ENCODE data around the gene MPST.

The MPST gene

DNA sequence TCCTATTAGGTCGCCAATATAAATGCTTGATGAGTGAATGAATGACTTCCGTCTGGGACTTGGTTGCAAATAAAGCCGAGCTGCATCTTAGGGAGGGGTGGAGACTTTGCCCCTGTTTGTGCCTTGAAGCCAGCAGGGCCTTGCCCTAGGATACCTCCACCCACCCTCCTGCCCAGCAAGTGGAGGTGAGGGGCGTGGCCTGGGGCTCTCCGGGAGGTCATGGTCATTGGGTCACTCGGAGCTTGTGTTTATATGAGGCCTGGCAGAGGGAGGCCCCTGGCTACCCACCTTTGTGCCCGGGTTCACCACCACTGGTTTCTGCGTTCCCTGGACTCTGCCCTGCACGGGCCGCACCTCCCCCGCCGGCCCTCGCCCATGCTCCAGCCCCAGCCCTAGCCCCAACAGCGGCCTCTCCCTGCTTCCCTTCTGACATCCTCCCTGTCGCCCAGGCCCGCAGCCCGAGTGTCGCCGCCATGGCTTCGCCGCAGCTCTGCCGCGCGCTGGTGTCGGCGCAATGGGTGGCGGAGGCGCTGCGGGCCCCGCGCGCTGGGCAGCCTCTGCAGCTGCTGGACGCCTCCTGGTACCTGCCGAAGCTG lies 4.3 kb downstream of the MPST start:
- DNase-seq, result no peak

DNA sequence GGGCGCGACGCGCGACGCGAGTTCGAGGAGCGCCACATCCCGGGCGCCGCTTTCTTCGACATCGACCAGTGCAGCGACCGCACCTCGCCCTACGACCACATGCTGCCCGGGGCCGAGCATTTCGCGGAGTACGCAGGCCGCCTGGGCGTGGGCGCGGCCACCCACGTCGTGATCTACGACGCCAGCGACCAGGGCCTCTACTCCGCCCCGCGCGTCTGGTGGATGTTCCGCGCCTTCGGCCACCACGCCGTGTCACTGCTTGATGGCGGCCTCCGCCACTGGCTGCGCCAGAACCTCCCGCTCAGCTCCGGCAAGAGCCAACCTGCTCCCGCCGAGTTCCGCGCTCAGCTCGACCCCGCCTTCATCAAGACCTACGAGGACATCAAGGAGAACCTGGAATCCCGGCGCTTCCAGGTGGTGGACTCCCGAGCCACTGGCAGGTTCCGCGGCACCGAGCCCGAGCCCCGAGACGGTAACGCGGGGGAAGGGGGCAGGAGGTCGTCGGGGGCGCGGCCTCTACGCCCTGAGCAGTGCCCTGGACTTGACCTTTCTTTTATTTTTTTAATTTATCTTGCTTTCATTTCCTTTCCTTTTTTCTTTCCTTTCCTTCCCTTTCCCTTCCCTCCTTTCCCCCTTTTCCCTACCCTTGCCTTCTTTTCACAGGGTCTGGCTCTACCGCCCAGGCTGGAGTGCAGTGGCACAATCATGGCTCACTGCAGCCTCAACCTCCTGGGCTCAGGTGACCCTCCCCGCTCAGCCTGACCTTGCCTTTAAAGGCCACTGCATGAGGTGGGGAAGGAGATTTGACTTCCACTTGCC lies 5.0 kb downstream of the MPST start:
- DNase-seq, result no peak

- no peak for DNase-seq
Measured at GRCh38 chr22:37025500-37026070, 6.0 kb downstream of the MPST start.

DNA sequence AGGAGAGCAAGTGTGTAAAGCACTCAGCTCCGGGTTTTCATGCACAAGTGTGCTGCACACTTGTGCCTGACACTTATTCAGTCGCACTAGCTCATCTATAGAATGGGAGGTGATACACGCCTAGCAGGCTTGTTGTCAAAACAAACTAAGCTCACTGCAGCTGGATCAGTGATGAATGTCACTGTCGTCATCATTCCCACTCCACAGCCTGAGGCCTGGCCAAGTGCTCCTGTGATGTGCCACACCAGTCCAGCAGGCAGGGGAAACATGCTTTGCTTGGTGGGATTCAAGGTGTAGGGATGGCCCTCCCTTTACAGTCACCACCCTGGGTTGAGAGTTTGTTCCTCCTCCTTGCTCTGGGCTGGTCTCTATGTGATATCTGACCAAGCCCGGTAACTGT lies 6.8 kb downstream of the MPST start:
- no peak for DNase-seq

- no peak for DNase-seq
Measured at GRCh38 chr22:37027556-37027955, 8.0 kb downstream of the MPST start.

DNA sequence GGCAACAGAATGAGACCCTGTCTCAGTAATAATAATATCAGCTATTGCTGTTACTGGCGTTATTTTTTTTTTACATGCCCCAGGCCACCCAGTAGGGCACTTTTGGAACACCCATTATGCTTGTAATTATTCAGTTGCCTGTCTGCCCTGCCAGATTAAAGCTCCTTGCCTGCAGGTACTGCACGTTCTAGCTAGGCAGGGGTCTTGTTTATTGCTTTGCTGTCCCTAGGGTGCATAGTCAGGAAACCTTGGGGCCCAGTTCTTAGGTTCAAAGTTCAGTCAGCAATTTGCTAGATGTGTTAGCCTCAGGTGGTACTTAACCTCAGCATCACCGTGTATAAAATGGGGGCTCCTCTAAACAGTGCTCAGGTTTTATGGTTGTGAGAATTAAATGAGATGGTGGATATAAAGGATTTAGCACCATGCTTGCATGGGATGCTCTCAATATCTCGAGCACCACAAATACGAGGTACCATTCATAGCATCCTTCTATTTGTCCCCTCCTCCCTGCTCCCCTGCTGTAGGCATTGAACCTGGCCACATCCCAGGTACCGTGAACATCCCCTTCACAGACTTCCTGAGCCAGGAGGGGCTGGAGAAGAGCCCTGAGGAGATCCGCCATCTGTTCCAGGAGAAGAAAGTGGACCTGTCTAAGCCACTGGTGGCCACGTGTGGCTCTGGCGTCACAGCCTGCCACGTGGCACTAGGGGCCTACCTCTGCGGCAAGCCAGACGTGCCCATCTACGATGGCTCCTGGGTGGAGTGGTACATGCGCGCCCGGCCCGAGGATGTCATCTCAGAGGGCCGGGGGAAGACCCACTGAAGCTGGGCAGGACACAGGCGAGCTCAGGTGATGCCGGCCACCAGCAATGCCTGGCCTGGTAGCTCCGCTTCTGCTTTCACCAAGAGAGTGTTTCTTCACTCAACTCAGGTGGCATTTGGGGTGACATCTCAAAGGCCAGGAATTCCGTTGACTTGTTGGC lies 9.4 kb downstream of the MPST start:
- DNase-seq, result no peak

- no peak for DNase-seq
Measured at GRCh38 chr22:37030560-37031281, 11.2 kb downstream of the MPST start.

DNA sequence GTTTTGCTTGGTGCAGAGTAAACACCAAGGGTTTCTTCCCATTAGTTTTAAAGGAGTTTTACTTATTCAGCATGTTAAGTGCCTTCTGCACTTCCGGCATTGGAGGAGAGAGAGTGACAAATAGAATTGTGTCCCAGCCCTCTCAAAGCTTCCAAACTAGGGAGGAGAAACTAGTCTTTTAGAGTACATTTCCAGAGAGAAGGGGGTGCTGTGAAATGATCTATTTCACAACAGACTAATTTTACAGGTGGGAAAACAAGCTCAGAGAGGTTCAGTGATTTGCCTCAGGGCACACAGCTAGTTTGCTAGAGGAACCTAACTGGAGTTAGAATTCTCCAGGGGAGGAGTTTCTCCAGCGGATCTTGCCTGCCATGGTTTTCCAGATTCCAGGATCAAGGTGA lies 12.6 kb downstream of the MPST start:
- DNase-seq, result no peak

GRCh38 chr22:37032535-37033460 lies 13.3 kb downstream of the MPST start:
- DNase-seq, result no peak

- DNase-seq, result no peak
Measured at GRCh38 chr22:37033605-37034430, 14.3 kb downstream of the MPST start.

DNA sequence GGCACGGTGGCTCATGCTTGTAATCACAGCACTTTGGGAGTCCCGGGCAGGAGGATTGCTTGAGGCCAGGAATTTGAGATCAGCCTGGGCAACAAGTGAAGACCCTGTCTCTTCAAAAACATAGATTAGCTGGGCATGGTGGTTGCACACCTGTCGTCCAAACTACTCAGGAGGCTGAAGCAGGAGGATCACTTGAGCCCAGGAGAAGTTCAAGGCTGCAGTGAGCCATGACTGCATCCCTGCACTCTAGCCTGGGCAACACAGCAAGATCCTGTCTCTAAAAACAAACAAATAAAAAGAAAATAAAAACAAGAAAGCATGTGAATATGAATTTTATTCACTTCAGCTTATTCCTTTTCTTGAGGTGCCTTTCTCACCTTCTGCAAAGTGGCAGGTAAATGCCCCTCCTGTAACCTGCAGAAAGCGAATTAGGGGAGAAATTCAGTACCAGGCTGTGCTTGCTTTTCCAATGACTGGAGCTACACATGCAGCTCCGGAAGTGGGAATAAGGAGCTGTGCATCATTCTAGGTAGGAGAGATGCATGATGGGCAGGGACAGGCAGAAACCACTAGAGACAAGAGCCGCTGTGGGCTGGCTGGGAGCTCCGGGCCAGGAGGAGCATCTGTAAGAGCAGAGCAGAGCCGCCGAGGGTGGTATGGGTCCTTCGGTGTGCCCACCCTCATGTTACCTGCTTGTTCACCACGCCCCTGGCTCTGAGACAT lies 17.3 kb downstream of the MPST start:
- DNase-seq, result no peak

DNA sequence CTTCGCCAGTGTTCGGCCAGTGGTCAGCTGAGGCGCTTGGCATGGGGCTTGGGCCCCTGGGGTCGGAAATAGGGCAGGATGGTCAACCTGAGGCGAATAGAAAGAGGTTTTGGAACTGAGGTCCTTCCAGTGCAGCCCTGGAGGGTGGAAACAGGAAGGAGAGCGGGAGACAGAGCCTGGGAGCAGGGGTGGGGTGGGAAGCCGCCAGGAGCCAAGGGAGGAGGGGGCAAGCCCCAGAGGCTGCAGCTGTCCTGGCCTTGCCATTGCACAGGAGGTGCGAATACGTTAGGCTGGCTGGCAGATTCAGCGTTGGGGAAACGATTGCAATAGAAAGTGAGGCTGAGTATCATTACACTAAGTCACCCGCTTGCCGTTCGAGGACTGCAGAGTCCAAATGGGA lies 18.1 kb downstream of the MPST start:
- no peak for DNase-seq

- DNase-seq, result no peak
Measured at GRCh38 chr22:37039466-37039865, 19.9 kb downstream of the MPST start.

GRCh38 chr22:37043209-37043827 lies 23.8 kb downstream of the MPST start:
- no peak for DNase-seq

DNA sequence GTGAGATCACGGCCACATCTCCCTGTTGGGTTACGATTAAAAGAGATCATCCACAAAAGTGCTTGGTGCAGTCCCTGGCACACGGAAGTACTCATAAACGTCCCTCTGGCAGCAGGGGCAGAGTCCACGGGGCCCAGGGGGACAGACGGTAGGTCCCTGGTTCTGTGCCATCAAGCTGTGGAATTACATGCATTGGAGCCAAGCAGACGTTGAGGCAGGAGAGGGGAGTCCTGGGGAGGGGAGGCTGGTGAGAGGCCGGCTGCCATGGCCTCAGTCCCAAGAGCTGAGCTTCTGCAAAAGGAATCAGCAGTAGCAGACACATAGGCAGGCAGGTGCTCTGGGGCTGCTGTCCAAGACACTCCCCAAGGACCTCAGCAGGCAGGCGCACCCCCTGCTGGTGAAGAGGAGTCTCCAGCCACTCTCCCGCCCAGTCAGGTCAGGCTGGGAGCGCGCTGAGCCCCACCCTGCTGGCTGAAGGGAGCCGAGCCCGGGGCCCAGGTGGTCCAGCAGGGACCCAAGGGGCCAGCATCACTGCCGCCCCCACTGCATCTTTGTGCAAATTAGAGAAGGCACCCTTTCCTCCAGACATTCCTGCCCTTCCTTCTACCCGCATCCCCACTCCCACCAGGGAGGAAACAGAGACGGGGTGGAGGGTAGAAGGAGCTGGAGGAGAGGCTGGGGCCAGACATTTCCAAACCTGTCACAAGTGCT lies 24.4 kb downstream of the MPST start:
- peak; percentile 67 for DNase-seq

- peak; percentile 77 for DNase-seq
Measured at GRCh38 chr22:37044634-37045625, 25.4 kb downstream of the MPST start.

DNA sequence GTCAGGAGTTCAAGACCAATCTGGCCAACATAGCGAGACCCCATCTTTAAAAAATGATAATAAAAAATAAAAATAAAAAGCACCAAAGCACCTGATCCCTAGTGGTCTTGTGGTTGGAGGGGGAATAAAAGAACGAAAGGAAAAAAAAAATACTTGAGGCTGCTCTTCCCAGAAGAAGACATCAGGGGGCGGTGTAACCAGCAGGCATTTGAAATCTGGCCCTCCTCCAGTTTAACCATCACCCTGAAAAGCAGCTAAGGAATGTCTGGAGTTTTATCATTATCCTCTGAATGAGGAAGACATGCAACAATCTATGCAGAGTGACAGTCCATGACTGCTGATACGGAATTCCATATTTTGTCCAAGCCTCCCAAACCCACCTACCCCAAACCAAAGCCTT lies 26.4 kb downstream of the MPST start:
- DNase-seq, result peak; percentile 23

Measured in inflammatory macrophage treated with lipopolysaccharide for 4 hours (primary cell).